Osteoblast (primary cell): ENCODE results near the gene SMARCC2. TPM values are rescaled to one million over a fixed set of nuclear protein-coding genes. Genes with fewer than 3 reads are reported as not detected.

Source experiments
- DNase-seq: peaks from one replicate; pipeline ENCODE4 v3.0.0; 2011; ENCODE audit warnings: low spot score, mixed read lengths; ENCODE audit not compliant: insufficient read length; ENCODE audit errors: missing footprints
- H2AFZ ChIP-seq: 2 replicates; pipeline ENCODE4 v1.6.0; 2011; ENCODE audit warnings: mild to moderate bottlenecking, low read length
- H3K27ac ChIP-seq: 2 replicates; pipeline ENCODE4 v1.5.1; 2011; ENCODE audit warnings: mild to moderate bottlenecking, low read depth, low read length, moderate library complexity
- H3K27me3 ChIP-seq: 2 replicates; pipeline ENCODE4 v1.6.0; 2012; ENCODE audit warnings: mild to moderate bottlenecking, control low read depth, inconsistent platforms, low read length, moderate library complexity; ENCODE audit not compliant: insufficient read depth
- H3K36me3 ChIP-seq: 2 replicates; pipeline ENCODE4 v1.5.1; 2011; ENCODE audit warnings: mild to moderate bottlenecking, low read length, control low read depth, moderate library complexity; ENCODE audit not compliant: insufficient read depth
- H3K4me1 ChIP-seq: 2 replicates; pipeline ENCODE4 v1.5.1; 2011; ENCODE audit warnings: mild to moderate bottlenecking, low read length, control low read depth, moderate library complexity; ENCODE audit not compliant: insufficient read depth
- H3K4me2 ChIP-seq: 2 replicates; pipeline ENCODE4 v1.6.0; 2011; ENCODE audit warnings: mild to moderate bottlenecking, low read length; ENCODE audit not compliant: insufficient read depth
- H3K4me3 ChIP-seq: fragments of 200-600 bp; sonication (generic); 3 replicates; pipeline ENCODE4 v1.5.1; 2012; ENCODE audit warnings: mild to moderate bottlenecking, low read length, inconsistent platforms; ENCODE audit not compliant: insufficient read depth
- H3K79me2 ChIP-seq: 2 replicates; pipeline ENCODE4 v1.6.0; 2012; ENCODE audit warnings: mild to moderate bottlenecking, low read length, control low read depth, inconsistent platforms; ENCODE audit not compliant: insufficient read depth
- H3K9me3 ChIP-seq: 2 replicates; pipeline ENCODE4 v1.5.1; 2011; ENCODE audit warnings: low read depth, low read length, control low read depth
- H4K20me1 ChIP-seq: 2 replicates; pipeline ENCODE4 v1.6.0; 2012; ENCODE audit warnings: mild to moderate bottlenecking, low read length, control low read depth; ENCODE audit not compliant: insufficient read depth
- total RNA-seq: library from RNA; depleted of rRNA; stranded (reverse); fragments of >200 nt; gene quantifications from 2 replicates; pipeline ENCODE4 v1.2.3, GENCODE V29; 2012
- TF ChIP-seq, protein P1 (sequence below): IDR thresholded peaks from 2 replicates; pipeline ENCODE4 v1.5.1; 2011; ENCODE audit warnings: mild to moderate bottlenecking, low read depth, low read length, moderate library complexity; ENCODE audit errors: extremely low read depth

SMARCC2 gene
- total RNA-seq, 1 donor, result 65.9 TPM

DNA sequence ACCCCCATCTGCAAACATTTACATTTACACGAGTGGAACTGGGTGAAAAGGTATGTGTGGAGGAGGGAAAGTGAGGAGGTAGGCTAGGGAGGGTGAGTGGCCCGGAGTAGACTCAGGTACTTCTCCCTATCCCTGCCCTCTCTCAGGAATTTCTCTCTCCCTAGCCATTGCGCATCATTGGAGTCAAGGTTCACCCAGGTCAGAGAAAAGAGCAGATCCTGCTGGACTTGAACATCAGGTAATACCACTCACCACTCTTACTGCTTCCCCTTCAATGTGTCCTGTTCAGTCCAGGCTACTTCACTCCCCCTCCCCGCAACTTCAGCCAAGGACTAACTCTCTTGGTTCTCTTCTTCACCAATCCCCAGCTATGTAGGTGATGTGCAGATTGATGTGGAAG is 58.4 kb downstream of the SMARCC2 start:
- Histone ChIP-seq H2AFZ (no peak overlapping the region), H4K20me1 (no peaks in the 10 kb centered on the region), H3K4me2 (no peak overlapping the region), H3K27ac (no peak overlapping the region), H3K9me3 (no peaks in the 10 kb centered on the region), H3K79me2 (peaks cover 25% of the 10 kb centered on the region), H3K4me3 (no peak overlapping the region), H3K4me1 (peaks cover 23% of the 10 kb centered on the region), H3K36me3 (peaks cover 44% of the 10 kb centered on the region), H3K27me3 (no peaks in the 10 kb centered on the region)
- TF ChIP-seq, protein P1, sequence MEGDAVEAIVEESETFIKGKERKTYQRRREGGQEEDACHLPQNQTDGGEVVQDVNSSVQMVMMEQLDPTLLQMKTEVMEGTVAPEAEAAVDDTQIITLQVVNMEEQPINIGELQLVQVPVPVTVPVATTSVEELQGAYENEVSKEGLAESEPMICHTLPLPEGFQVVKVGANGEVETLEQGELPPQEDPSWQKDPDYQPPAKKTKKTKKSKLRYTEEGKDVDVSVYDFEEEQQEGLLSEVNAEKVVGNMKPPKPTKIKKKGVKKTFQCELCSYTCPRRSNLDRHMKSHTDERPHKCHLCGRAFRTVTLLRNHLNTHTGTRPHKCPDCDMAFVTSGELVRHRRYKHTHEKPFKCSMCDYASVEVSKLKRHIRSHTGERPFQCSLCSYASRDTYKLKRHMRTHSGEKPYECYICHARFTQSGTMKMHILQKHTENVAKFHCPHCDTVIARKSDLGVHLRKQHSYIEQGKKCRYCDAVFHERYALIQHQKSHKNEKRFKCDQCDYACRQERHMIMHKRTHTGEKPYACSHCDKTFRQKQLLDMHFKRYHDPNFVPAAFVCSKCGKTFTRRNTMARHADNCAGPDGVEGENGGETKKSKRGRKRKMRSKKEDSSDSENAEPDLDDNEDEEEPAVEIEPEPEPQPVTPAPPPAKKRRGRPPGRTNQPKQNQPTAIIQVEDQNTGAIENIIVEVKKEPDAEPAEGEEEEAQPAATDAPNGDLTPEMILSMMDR, result no peak
- no peak for DNase-seq

DNA sequence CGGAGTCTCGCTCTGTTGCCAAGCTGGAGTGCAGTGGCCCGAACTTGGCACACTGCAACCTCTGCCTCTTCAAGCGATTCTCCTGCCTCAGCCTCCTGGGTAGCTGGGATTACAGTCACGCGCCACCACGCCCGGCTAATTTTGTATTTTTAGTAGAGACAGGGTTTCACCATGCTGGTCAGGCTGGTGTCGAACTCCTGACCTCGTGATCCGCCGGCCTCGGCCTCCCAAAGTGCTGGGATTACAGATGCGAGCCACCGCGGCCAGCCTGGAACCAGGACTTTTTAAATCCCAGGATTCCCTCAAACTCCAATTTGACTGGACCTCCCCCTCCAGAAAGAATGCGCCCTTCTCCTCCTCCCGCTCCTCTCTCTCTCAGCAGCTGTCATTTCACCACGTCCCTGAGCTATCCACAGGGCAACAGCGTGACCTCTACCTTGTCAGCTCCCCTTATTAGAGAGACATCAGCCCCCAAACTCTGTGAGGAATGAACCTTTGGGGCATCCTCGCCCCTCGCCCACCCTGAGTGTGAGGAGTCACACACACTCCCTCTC is 59.3 kb downstream of the SMARCC2 start:
- TF ChIP-seq, protein P1, result no peak
- no peak overlapping the region for H2AFZ ChIP-seq
- H3K79me2 ChIP-seq, result peaks cover 25% of the 10 kb centered on the region
- H3K27ac ChIP-seq, result no peak overlapping the region
- no peak for DNase-seq
- H3K9me3 ChIP-seq, result no peaks in the 10 kb centered on the region
- peak overlapping the region; percentile 92 for H3K4me2 ChIP-seq
- no peaks in the 10 kb centered on the region for H3K27me3 ChIP-seq
- H4K20me1 ChIP-seq, result no peaks in the 10 kb centered on the region
- peaks cover 23% of the 10 kb centered on the region for H3K4me1 ChIP-seq
- peaks cover 39% of the 10 kb centered on the region for H3K36me3 ChIP-seq
- peak overlapping the region; percentile 86 for H3K4me3 ChIP-seq

DNA sequence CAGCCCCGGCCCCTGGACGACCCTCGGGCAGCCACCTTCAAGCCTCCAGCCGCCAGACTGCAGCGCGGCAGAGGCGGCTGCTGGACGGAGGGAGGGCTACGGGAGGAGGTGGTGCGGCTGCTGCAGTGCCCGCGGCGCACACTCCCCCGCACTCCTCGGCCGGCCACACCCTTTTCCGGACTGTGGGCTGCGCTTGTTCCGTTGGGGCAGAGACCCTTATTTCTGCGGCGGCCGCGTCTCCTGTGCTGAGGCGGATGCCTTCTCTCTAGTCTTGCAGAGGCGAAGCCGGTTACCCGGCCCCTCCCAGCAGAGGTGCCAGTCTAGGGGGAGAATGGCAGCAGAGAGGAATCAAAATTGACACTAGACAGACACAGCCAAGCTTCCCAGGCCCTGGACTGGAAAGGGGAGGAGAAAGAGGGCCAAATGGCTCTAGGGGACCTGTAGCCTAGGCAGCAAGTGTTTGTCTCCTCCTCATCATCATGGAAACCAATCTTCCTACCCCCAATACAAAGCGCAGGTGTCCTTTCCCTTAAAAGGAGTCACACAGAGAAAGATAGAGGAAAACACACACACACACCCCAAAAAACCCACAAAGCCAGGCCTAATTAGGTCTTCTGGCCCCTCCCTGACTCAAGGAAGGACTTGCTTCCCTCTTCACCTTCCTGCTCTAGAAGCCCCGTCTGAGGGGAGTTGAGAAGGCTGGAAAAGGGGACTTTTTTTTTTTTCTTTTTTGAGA is 59.9 kb downstream of the SMARCC2 start:
- Histone ChIP-seq H3K9me3 (no peaks in the 10 kb centered on the region), H3K4me1 (peaks cover 23% of the 10 kb centered on the region), H3K4me3 (peak overlapping the region; percentile 86), H3K36me3 (peaks cover 39% of the 10 kb centered on the region), H4K20me1 (no peaks in the 10 kb centered on the region), H2AFZ (peak overlapping the region; percentile 51), H3K27ac (peak overlapping the region; percentile 65), H3K4me2 (peak overlapping the region; percentile 92), H3K27me3 (no peaks in the 10 kb centered on the region), H3K79me2 (peaks cover 25% of the 10 kb centered on the region)
- DNase-seq, result peak; percentile 89
- TF ChIP-seq, protein P1, result no peak

DNA sequence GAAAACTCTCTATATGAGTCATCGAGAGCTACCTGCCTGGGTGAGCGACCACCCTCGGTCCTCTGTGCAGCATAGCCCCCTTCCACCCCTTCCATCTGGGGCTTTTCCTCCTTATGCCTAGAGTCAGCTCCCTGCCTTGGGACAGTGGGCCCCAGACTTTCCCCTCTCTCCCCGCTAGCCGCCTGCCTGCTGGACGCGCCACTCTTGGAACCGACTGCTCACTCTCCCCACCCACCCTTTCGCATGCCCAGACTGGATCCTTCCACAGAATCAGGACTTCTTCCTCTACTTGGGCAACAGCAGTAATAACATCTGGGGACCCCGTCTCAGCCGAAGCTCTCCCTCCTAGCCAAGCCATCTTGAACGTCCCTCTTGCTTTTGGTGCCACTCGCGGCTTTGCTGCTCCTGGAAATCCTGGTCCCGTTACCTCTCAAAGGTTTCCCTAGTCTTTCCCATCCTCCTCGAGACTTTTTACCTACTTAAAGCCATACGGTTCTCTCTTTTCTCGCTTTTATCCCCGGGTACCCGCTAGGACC is 60.5 kb downstream of the SMARCC2 start:
- H3K27ac ChIP-seq, result peak overlapping the region; percentile 65
- peaks cover 31% of the 10 kb centered on the region for H3K79me2 ChIP-seq

More for the DNA sequence above, 60.5 kb downstream of the SMARCC2 start:
- H3K9me3 ChIP-seq, result no peaks in the 10 kb centered on the region
- peaks cover 33% of the 10 kb centered on the region for H3K36me3 ChIP-seq
- no peaks in the 10 kb centered on the region for H4K20me1 ChIP-seq
- peak overlapping the region; percentile 51 for H2AFZ ChIP-seq
- peak; percentile 70 for DNase-seq
- TF ChIP-seq, protein P1, result no peak
- peak overlapping the region; percentile 86 for H3K4me3 ChIP-seq
- peak overlapping the region; percentile 92 for H3K4me2 ChIP-seq
- peaks cover 23% of the 10 kb centered on the region for H3K4me1 ChIP-seq
- H3K27me3 ChIP-seq, result no peaks in the 10 kb centered on the region
